ENCODE data around the gene YES1. TPM values are rescaled to one million over a fixed set of nuclear protein-coding genes. Genes with fewer than 3 reads are reported as not detected.

Gene YES1
- total RNA-seq, 5 donors from 2014 or later (not counting 1 experiment from before 2014, with no cell fraction given), result 7.4 to 16.3 (median 8.2) TPM

- ChIA-PET CTCF (interaction anchor here in 1 of 2 donors (1.3 kb wide), 1 partner anchor 12 kb away, joined by 3 read pairs; no protein-coding TSS in a partner anchor), POLR2A (no interaction called here)
- no peak overlapping the region for H3K4me3 Mint-ChIP-seq
Observed at GRCh38 chr18:827093-827677, 15.1 kb upstream of the YES1 start.

GRCh38 chr18:825891-826585 lies 14.0 kb upstream of the YES1 start:
- Histone ChIP-seq H3K9me3 (no peaks in the 10 kb centered on the region), H3K36me3 (ENCODE audit: control insufficient read depth in 2 of 2, extremely low read depth in 1 of 2, insufficient read depth in 1 of 2, low read length in 1 of 2) (no peaks in the 10 kb centered on the region), H3K27ac (ENCODE audit: low read length) (no peak overlapping the region), H3K4me1 (ENCODE audit: control insufficient read depth in 1 of 2, extremely low read depth in 1 of 2, insufficient read depth in 2 of 2, low read length in 2 of 2) (peaks cover 14 to 22% of the 10 kb centered on the region in 2 experiments), H3K4me3 (ENCODE audit: control insufficient read depth in 1 of 2, extremely low read depth in 1 of 2, low read length in 1 of 2) (no peak overlapping the region), H3K27me3 (replicated peaks in 1 of 2; ENCODE audit: control insufficient read depth in 2 of 2, extremely low read depth in 1 of 2, insufficient read depth in 2 of 2, low read length in 1 of 2) (no peaks in the 10 kb centered on the region)
- DNase-seq (no peak), ATAC-seq (replicated peaks in 1 of 4) (no peak)
- WGBS (ENCODE audit: insufficient coverage), result 29% methylated on average over 1 of the region's 6 CpGs
- no peak overlapping the region for H3K4me3 Mint-ChIP-seq
- peaks cover 17 to 20% (median 17%) of the 10 kb centered on the region in 3 donors for H3K4me1 Mint-ChIP-seq
- no peaks in the 10 kb centered on the region for H3K27me3 Mint-ChIP-seq
- no peak overlapping the region for H3K27ac Mint-ChIP-seq
- no peaks in the 10 kb centered on the region for H3K36me3 Mint-ChIP-seq
- CTCF ChIA-PET, result interaction anchor here (1.0 to 1.3 kb wide), 2 partner anchors 9 to 13 kb away, joined by 3 read pairs; no protein-coding TSS in a partner anchor
- no peaks in the 10 kb centered on the region for H3K9me3 Mint-ChIP-seq
- POLR2A ChIA-PET, result interaction anchor here in 1 of 2 donors (0.5 to 0.9 kb wide), 2 partner anchors 18 to 87 kb away, joined by 3 read pairs; no protein-coding TSS in a partner anchor

More at GRCh38 chr18:827093-827677, 15.1 kb upstream of the YES1 start:
- ATAC-seq (replicated peaks in 1 of 4) (no peak), DNase-seq (no peak)
- Histone ChIP-seq H3K36me3 (ENCODE audit: control insufficient read depth in 2 of 2, extremely low read depth in 1 of 2, insufficient read depth in 1 of 2, low read length in 1 of 2) (no peaks in the 10 kb centered on the region), H3K27ac (ENCODE audit: low read length) (no peak overlapping the region), H3K4me3 (ENCODE audit: control insufficient read depth in 1 of 2, extremely low read depth in 1 of 2, low read length in 1 of 2) (no peak overlapping the region), H3K4me1 (ENCODE audit: control insufficient read depth in 1 of 2, extremely low read depth in 1 of 2, insufficient read depth in 2 of 2, low read length in 2 of 2) (peaks cover 19% of the 10 kb centered on the region in 2 experiments), H3K9me3 (no peaks in the 10 kb centered on the region), H3K27me3 (replicated peaks in 1 of 2; ENCODE audit: control insufficient read depth in 2 of 2, extremely low read depth in 1 of 2, insufficient read depth in 2 of 2, low read length in 1 of 2) (peaks cover 0 to 2% of the 10 kb centered on the region in 2 experiments)
- no peaks in the 10 kb centered on the region for H3K9me3 Mint-ChIP-seq
- peaks cover 24 to 29% (median 27%) of the 10 kb centered on the region in 3 donors for H3K4me1 Mint-ChIP-seq
- no peak overlapping the region for H3K27ac Mint-ChIP-seq
- WGBS (ENCODE audit: insufficient coverage), result 100% methylated on average over 1 of the region's 6 CpGs
- H3K36me3 Mint-ChIP-seq, result no peaks in the 10 kb centered on the region
- H3K27me3 Mint-ChIP-seq, result no peaks in the 10 kb centered on the region

GRCh38 chr18:824179-824578 lies 12.1 kb upstream of the YES1 start:
- ChIA-PET CTCF (no interaction called here), POLR2A (no interaction called here)
- no peaks in the 10 kb centered on the region for H3K27me3 Mint-ChIP-seq
- H3K4me1 Mint-ChIP-seq, result peaks cover 2 to 8% (median 4%) of the 10 kb centered on the region in 3 donors
- H3K36me3 ChIP-seq (ENCODE audit: control insufficient read depth in 2 of 2, extremely low read depth in 1 of 2, insufficient read depth in 1 of 2, low read length in 1 of 2), result no peaks in the 10 kb centered on the region
- no peaks in the 10 kb centered on the region for H3K36me3 Mint-ChIP-seq
- H3K27me3 ChIP-seq (replicated peaks in 1 of 2; ENCODE audit: control insufficient read depth in 2 of 2, extremely low read depth in 1 of 2, insufficient read depth in 2 of 2, low read length in 1 of 2), result peaks cover 0 to 8% of the 10 kb centered on the region in 2 experiments
- H3K9me3 Mint-ChIP-seq, result no peaks in the 10 kb centered on the region
- ATAC-seq (replicated peaks in 1 of 4) (no peak), DNase-seq (no peak)
- no peak overlapping the region for H3K4me3 Mint-ChIP-seq
- H3K4me1 ChIP-seq (ENCODE audit: control insufficient read depth in 1 of 2, extremely low read depth in 1 of 2, insufficient read depth in 2 of 2, low read length in 2 of 2), result peaks cover 0 to 15% of the 10 kb centered on the region in 2 experiments
- WGBS (ENCODE audit: insufficient coverage), result 40% methylated on average over 1 of the region's 2 CpGs
- no peak overlapping the region for H3K4me3 ChIP-seq (ENCODE audit: control insufficient read depth in 1 of 2, extremely low read depth in 1 of 2, low read length in 1 of 2)
- no peak overlapping the region for H3K27ac ChIP-seq (ENCODE audit: low read length)
- H3K9me3 ChIP-seq, result no peaks in the 10 kb centered on the region
- H3K27ac Mint-ChIP-seq, result no peak overlapping the region

GRCh38 chr18:820591-821165 lies 8.6 kb upstream of the YES1 start:
- H3K9me3 ChIP-seq, result no peaks in the 10 kb centered on the region
- H3K36me3 ChIP-seq (ENCODE audit: control insufficient read depth in 2 of 2, extremely low read depth in 1 of 2, insufficient read depth in 1 of 2, low read length in 1 of 2), result no peaks in the 10 kb centered on the region
- Mint-ChIP-seq H3K9me3 (no peaks in the 10 kb centered on the region), H3K27me3 (no peaks in the 10 kb centered on the region), H3K4me3 (no peak overlapping the region), H3K4me1 (peaks cover 6 to 15% (median 11%) of the 10 kb centered on the region in 3 donors), H3K36me3 (no peaks in the 10 kb centered on the region), H3K27ac (no peak overlapping the region)
- H3K27ac ChIP-seq (ENCODE audit: low read length), result no peak overlapping the region
- ATAC-seq (replicated peaks in 1 of 4) (peak in 1 of 4 experiments; percentile 42), DNase-seq (no peak)
- no CpG with 5 or more reads among the region's 4 CpGs for WGBS (ENCODE audit: insufficient coverage)
- H3K27me3 ChIP-seq (replicated peaks in 1 of 2; ENCODE audit: control insufficient read depth in 2 of 2, extremely low read depth in 1 of 2, insufficient read depth in 2 of 2, low read length in 1 of 2), result peaks cover 0 to 8% of the 10 kb centered on the region in 2 experiments
- peaks cover 0 to 21% of the 10 kb centered on the region in 2 experiments for H3K4me1 ChIP-seq (ENCODE audit: control insufficient read depth in 1 of 2, extremely low read depth in 1 of 2, insufficient read depth in 2 of 2, low read length in 2 of 2)
- ChIA-PET POLR2A (interaction anchor here in 1 of 2 donors (1.1 kb wide), 1 partner anchor 34 kb away, joined by 3 read pairs; no protein-coding TSS in a partner anchor), CTCF (interaction anchor here (0.8 to 2.2 kb wide), 3 partner anchors 9 to 15 kb away, joined by 4 to 12 read pairs (median 5); no protein-coding TSS in a partner anchor)
- H3K4me3 ChIP-seq (ENCODE audit: control insufficient read depth in 1 of 2, extremely low read depth in 1 of 2, low read length in 1 of 2), result no peak overlapping the region

GRCh38 chr18:816869-817268 lies 4.8 kb upstream of the YES1 start:
- Mint-ChIP-seq H3K27me3 (no peaks in the 10 kb centered on the region), H3K27ac (no peak overlapping the region), H3K36me3 (no peaks in the 10 kb centered on the region), H3K4me1 (peaks cover 30 to 43% (median 36%) of the 10 kb centered on the region in 3 donors), H3K4me3 (no peak overlapping the region), H3K9me3 (no peaks in the 10 kb centered on the region)
- no CpG with 5 or more reads among the region's 2 CpGs for WGBS (ENCODE audit: insufficient coverage)
- H3K27me3 ChIP-seq (replicated peaks in 1 of 2; ENCODE audit: control insufficient read depth in 2 of 2, extremely low read depth in 1 of 2, insufficient read depth in 2 of 2, low read length in 1 of 2), result peaks cover 0 to 8% of the 10 kb centered on the region in 2 experiments
- H3K27ac ChIP-seq (ENCODE audit: low read length), result no peak overlapping the region
- ChIA-PET CTCF (interaction anchor here (0.6 to 1.0 kb wide), 4 partner anchors 9 to 26 kb away, joined by 3 to 6 read pairs (median 3); no protein-coding TSS in a partner anchor), POLR2A (no interaction called here)
- no peak overlapping the region for H3K4me3 ChIP-seq (ENCODE audit: control insufficient read depth in 1 of 2, extremely low read depth in 1 of 2, low read length in 1 of 2)
- peaks cover 23 to 40% of the 10 kb centered on the region in 2 experiments for H3K4me1 ChIP-seq (ENCODE audit: control insufficient read depth in 1 of 2, extremely low read depth in 1 of 2, insufficient read depth in 2 of 2, low read length in 2 of 2)
- H3K36me3 ChIP-seq (ENCODE audit: control insufficient read depth in 2 of 2, extremely low read depth in 1 of 2, insufficient read depth in 1 of 2, low read length in 1 of 2), result no peaks in the 10 kb centered on the region
- DNase-seq (no peak), ATAC-seq (replicated peaks in 1 of 4) (no peak)
- no peaks in the 10 kb centered on the region for H3K9me3 ChIP-seq

GRCh38 chr18:816088-816653 lies 4.1 kb upstream of the YES1 start:
- no peaks in the 10 kb centered on the region for H3K9me3 Mint-ChIP-seq

More at GRCh38 chr18:816088-816653, 4.1 kb upstream of the YES1 start:
- 100% methylated on average over 2 of the region's 4 CpGs for WGBS (ENCODE audit: insufficient coverage)
- Histone ChIP-seq H3K27ac (ENCODE audit: low read length) (no peak overlapping the region), H3K9me3 (no peaks in the 10 kb centered on the region), H3K4me1 (ENCODE audit: control insufficient read depth in 1 of 2, extremely low read depth in 1 of 2, insufficient read depth in 2 of 2, low read length in 2 of 2) (peaks cover 29 to 33% of the 10 kb centered on the region in 2 experiments), H3K36me3 (ENCODE audit: control insufficient read depth in 2 of 2, extremely low read depth in 1 of 2, insufficient read depth in 1 of 2, low read length in 1 of 2) (no peaks in the 10 kb centered on the region), H3K4me3 (ENCODE audit: control insufficient read depth in 1 of 2, extremely low read depth in 1 of 2, low read length in 1 of 2) (no peak overlapping the region), H3K27me3 (replicated peaks in 1 of 2; ENCODE audit: control insufficient read depth in 2 of 2, extremely low read depth in 1 of 2, insufficient read depth in 2 of 2, low read length in 1 of 2) (peaks cover 0 to 11% of the 10 kb centered on the region in 2 experiments)
- no peaks in the 10 kb centered on the region for H3K27me3 Mint-ChIP-seq
- CTCF ChIA-PET, result interaction anchor here (0.8 to 1.0 kb wide), 4 partner anchors 10 to 26 kb away, joined by 3 to 6 read pairs (median 3); no protein-coding TSS in a partner anchor
- no peak overlapping the region for H3K4me3 Mint-ChIP-seq
- no peak overlapping the region for H3K27ac Mint-ChIP-seq
- POLR2A ChIA-PET, result no interaction called here
- peaks cover 33 to 43% (median 39%) of the 10 kb centered on the region in 3 donors for H3K4me1 Mint-ChIP-seq
- no peak for ATAC-seq (replicated peaks in 1 of 4)
- DNase-seq, result no peak
- no peaks in the 10 kb centered on the region for H3K36me3 Mint-ChIP-seq

Measured in T-cell (primary cell).